ENCODE results near the gene SSRP1. TPM values are rescaled to one million over a fixed set of nuclear protein-coding genes. Genes with fewer than 3 reads are reported as not detected.

Gene SSRP1
- total RNA-seq: 34.6 TPM
- long read RNA-seq, transcript SSRP1-201 (17 exons, 2,819 nt): major isoform, 33 of 50 reads
- long read RNA-seq, partial matches to known transcripts: 14 of 50 reads
- long read RNA-seq, other reads (novel, unspliced or antisense): 3 of 50 reads

DNA sequence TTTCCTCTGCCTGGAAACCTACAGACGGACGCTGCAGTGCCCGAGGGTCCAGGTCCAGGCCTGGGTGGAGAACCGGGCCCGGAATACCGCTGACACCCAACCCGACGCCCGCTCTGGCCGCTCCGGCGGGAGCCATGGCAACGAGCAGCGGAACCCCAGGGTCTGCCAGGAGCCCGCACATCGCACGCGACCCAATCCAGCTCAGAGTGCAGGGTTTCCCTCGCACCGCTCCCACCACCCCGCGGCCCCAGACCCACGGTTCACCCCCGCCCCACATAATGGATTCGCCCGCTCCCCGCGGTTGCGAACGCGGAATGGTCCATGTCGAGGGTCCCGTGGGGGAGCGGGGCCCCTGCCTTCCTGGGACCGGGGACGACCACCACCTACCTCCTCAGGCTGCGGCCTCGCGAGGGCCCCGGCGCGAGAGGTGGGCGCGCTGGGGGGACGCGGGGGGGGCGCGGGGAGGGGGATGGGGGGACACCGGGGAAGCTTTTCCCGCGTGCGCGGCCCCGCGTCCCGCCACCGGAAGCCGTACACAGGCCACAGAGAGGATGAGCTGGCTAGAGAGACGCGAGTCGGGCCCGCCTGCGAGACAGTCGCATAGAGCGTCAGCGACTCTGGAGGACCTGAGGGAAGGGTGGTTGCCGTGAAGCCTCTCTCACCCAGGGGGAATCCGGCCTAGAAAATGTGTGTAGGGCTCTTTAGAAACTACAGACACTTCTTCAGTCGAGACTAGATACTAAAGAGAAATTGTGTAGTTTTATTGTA, at the start of gene SSRP1:
Gene SSRP1 (minus strand): TSS at position 550 of the 768 bp plus-strand sequence. CDS start 771 bp downstream, outside the sequence.
- H3K27me3 ChIP-seq (ENCODE audit: low read depth): peaks cover 13% of the 10 kb centered on the region
- no peaks in the 10 kb centered on the region for H3K9me3 ChIP-seq (replicated peaks)
- intact Hi-C loops (cut with micrococcal nuclease): no loop called here
- H3K4me1 ChIP-seq: peaks cover 28% of the 10 kb centered on the region
- peak within 1 kb of the TSS; percentile 91 for H3K27ac ChIP-seq (replicated peaks)
- TF ChIP-seq, protein P1, sequence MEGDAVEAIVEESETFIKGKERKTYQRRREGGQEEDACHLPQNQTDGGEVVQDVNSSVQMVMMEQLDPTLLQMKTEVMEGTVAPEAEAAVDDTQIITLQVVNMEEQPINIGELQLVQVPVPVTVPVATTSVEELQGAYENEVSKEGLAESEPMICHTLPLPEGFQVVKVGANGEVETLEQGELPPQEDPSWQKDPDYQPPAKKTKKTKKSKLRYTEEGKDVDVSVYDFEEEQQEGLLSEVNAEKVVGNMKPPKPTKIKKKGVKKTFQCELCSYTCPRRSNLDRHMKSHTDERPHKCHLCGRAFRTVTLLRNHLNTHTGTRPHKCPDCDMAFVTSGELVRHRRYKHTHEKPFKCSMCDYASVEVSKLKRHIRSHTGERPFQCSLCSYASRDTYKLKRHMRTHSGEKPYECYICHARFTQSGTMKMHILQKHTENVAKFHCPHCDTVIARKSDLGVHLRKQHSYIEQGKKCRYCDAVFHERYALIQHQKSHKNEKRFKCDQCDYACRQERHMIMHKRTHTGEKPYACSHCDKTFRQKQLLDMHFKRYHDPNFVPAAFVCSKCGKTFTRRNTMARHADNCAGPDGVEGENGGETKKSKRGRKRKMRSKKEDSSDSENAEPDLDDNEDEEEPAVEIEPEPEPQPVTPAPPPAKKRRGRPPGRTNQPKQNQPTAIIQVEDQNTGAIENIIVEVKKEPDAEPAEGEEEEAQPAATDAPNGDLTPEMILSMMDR (IDR thresholded peaks at IDR 0.05; ENCODE audit: borderline replicate concordance): no peak
- H3K36me3 ChIP-seq: peaks cover 38% of the 10 kb centered on the region
- H3K4me3 ChIP-seq: peak within 1 kb of the TSS; percentile 88
- peak; percentile 90 for DNase-seq

DNA sequence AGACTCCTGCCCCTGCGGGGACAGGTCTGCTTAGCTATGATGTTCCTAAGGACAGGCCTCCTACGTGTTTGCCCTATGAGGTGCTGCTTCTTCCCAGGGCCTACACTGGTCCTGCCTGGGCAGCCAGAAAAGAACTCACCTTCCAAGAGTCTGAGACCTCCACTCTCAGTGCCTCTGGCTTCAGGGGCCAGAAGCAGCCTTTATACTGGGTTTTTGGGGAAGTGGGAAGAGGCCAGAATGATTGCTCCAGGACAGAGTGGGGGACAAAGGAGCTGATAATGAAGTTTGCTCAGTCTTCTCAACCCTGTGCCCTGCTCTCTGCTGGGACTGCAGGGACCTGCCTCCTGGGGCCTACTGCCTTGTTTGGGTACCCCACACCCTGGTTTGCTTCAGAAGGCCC, 45.3 kb upstream of the SSRP1 start, which contains the start of gene PRG3:
Gene PRG3 (minus strand): TSS at position 176 of the 400 bp plus-strand sequence. CDS start 442 bp downstream, outside the sequence.
- no peaks in the 10 kb centered on the region for H3K9me3 ChIP-seq (replicated peaks)
- no peaks in the 10 kb centered on the region for H3K36me3 ChIP-seq
- no peaks in the 10 kb centered on the region for H3K4me1 ChIP-seq
- H3K4me3 ChIP-seq: no peak within 1 kb of the TSS
- intact Hi-C loops (cut with micrococcal nuclease): no loop called here
- peaks cover 20% of the 10 kb centered on the region for H3K27me3 ChIP-seq (ENCODE audit: low read depth)
- H3K27ac ChIP-seq (replicated peaks): no peak within 1 kb of the TSS
- no peak for DNase-seq
- TF ChIP-seq, protein P1 (IDR thresholded peaks at IDR 0.05; ENCODE audit: borderline replicate concordance): no peak

DNA sequence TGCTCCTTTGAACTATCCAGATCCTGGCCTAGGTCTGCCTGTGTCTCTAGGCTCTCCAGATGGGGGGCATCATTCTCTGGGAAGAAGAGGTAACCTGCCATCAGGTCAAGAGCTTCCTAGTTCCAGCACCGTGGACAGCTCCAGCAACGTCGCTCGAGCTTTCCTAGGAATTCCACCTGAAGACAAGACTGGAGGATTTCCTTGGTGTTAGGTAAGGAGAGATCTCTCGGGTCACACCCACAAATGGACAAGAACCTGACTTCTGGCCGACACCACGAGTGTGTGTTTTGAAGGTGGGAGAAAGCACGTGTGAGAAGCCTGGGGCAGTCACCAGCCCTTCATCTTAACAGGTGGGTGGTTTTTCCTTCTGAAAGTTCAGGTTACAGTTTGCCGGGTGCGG, 44.0 kb upstream of the SSRP1 start:
- intact Hi-C loops (cut with micrococcal nuclease): no loop called here
- Histone ChIP-seq H3K36me3 (no peaks in the 10 kb centered on the region), H3K4me1 (peaks cover 5% of the 10 kb centered on the region), H3K27me3 (ENCODE audit: low read depth) (peaks cover 20% of the 10 kb centered on the region), H3K9me3 (replicated peaks) (no peaks in the 10 kb centered on the region), H3K27ac (replicated peaks) (no peak overlapping the region), H3K4me3 (no peak overlapping the region)
- TF ChIP-seq, protein P1 (IDR thresholded peaks at IDR 0.05; ENCODE audit: borderline replicate concordance): no peak
- no peak for DNase-seq

DNA sequence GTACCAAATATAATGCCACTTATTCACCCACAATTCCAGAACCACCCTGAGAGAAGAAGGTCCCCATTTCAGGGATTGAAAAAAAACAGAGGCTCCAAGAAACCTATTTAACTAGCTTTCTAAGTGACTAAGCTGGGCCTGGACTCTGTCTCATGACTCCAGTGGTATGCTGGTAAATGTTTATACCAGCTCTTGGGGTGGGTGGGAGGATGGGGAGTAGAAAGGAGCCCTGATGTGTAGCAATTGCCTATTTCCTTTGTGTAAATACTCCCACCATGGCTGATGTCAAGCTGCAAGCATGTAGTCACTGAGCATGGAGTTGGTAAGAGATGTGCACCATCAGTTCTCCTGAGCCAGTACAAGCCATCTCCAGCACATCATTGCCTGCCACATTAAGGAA, 42.5 kb upstream of the SSRP1 start:
- TF ChIP-seq, protein P1 (IDR thresholded peaks at IDR 0.05; ENCODE audit: borderline replicate concordance): no peak
- intact Hi-C loops (cut with micrococcal nuclease): no loop called here
- Histone ChIP-seq H3K4me3 (no peak overlapping the region), H3K27me3 (ENCODE audit: low read depth) (peaks cover 20% of the 10 kb centered on the region), H3K27ac (replicated peaks) (no peak overlapping the region), H3K4me1 (peaks cover 10% of the 10 kb centered on the region), H3K36me3 (no peaks in the 10 kb centered on the region), H3K9me3 (replicated peaks) (no peaks in the 10 kb centered on the region)
- no peak for DNase-seq

DNA sequence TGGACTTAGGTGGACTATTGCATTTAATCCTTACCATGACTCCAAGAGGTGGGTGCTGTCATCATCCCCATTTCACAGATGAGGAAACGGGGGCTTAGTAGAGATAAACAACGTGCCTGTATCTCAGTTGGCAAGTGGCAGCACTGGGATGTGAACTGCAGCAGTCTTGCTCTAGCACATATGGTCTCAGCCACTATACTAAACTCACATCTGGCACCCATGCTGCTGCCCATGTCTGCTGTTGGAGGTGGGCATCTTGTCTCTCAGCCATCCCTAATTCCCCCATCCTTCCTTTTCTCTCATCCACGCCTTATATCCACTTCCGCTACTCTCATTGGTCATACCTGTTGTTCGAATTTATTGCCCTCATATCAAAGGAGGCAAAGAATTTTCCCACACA, 41.4 kb upstream of the SSRP1 start:
- H3K27me3 ChIP-seq (ENCODE audit: low read depth): peaks cover 20% of the 10 kb centered on the region
- no peak for DNase-seq
- no peak overlapping the region for H3K4me3 ChIP-seq
- peaks cover 20% of the 10 kb centered on the region for H3K4me1 ChIP-seq
- intact Hi-C loops (cut with micrococcal nuclease): no loop called here
- H3K27ac ChIP-seq (replicated peaks): no peak overlapping the region
- TF ChIP-seq, protein P1 (IDR thresholded peaks at IDR 0.05; ENCODE audit: borderline replicate concordance): no peak
- H3K9me3 ChIP-seq (replicated peaks): no peaks in the 10 kb centered on the region
- H3K36me3 ChIP-seq: no peaks in the 10 kb centered on the region
